DOHH2 (cell line): ENCODE data around the gene GAS6.

ENCODE experiments used
- H3F3A ChIP-seq: fragments of 200-600 bp; sonication (generic), shearing (Covaris generic); 2 replicates; pipeline ENCODE4 v1.6.0; 2016; ENCODE audit warnings: antibody characterized with exemption, mild to moderate bottlenecking; ENCODE audit not compliant: control insufficient read depth, insufficient read depth
- H3K27ac ChIP-seq: fragments of 200-600 bp; sonication (generic); 2 replicates; pipeline ENCODE4 v1.5.1; 2014; ENCODE audit warnings: low read depth, mild to moderate bottlenecking, low read length, moderate library complexity
- H3K27me3 ChIP-seq: fragments of 200-600 bp; sonication (generic); 2 replicates; pipeline ENCODE4 v1.6.1; 2014; ENCODE audit warnings: mild to moderate bottlenecking, low read length, mixed read lengths; ENCODE audit not compliant: control insufficient read depth
- H3K36me3 ChIP-seq: fragments of 200-600 bp; sonication (generic); 2 replicates; pipeline ENCODE4 v1.6.1; 2014; ENCODE audit warnings: mild to moderate bottlenecking, low read length, moderate library complexity, mixed read lengths; ENCODE audit not compliant: control insufficient read depth
- H3K4me1 ChIP-seq: fragments of 200-600 bp; sonication (generic); 2 replicates; pipeline ENCODE4 v1.6.1; 2014; ENCODE audit warnings: mild to moderate bottlenecking, low read length, mixed read lengths; ENCODE audit not compliant: control insufficient read depth
- H3K4me2 ChIP-seq: fragments of 200-600 bp; sonication (generic); 2 replicates; pipeline ENCODE4 v1.6.0; 2014; ENCODE audit warnings: mild to moderate bottlenecking, low read length, moderate library complexity
- H3K4me3 ChIP-seq: fragments of 200-600 bp; sonication (generic); 2 replicates; pipeline ENCODE4 v1.5.1; 2014; ENCODE audit warnings: mild to moderate bottlenecking, low read length, mixed read lengths
- H3K79me2 ChIP-seq: fragments of 200-600 bp; sonication (generic); 2 replicates; pipeline ENCODE4 v1.6.1; 2014; ENCODE audit warnings: mild to moderate bottlenecking, low read length, mixed read lengths; ENCODE audit not compliant: control insufficient read depth
- H3K9me2 ChIP-seq: fragments of 200-600 bp; sonication (generic); replicated peaks from 2 replicates; pipeline ENCODE4 v1.6.1; 2014; ENCODE audit warnings: mild to moderate bottlenecking, low read length, mixed read lengths; ENCODE audit not compliant: control insufficient read depth
- H3K9me3 ChIP-seq: fragments of 200-600 bp; sonication (generic); 2 replicates; pipeline ENCODE4 v1.6.1; 2014; ENCODE audit warnings: antibody characterized with exemption, low read length, mixed read lengths; ENCODE audit not compliant: control insufficient read depth, insufficient read depth
- H4K20me1 ChIP-seq: fragments of 200-600 bp; sonication (generic); 2 replicates; pipeline ENCODE4 v1.6.0; 2014; ENCODE audit warnings: low read depth, mild to moderate bottlenecking, antibody characterized with exemption, low read length, moderate library complexity; ENCODE audit not compliant: control insufficient read depth, insufficient read depth
- CTCF ChIP-seq: fragments of 200-600 bp; sonication (generic); IDR thresholded peaks from one replicate; pipeline ENCODE4 v1.5.1; 2014; ENCODE audit warnings: antibody characterized with exemption, mild to moderate bottlenecking, low read depth, low read length; ENCODE audit not compliant: poor library complexity, severe bottlenecking
- EZH2phosphoT487 ChIP-seq: fragments of 200-600 bp; sonication (generic); IDR thresholded peaks from 2 replicates; pipeline ENCODE4 v1.6.1; 2017; ENCODE audit warnings: borderline replicate concordance, mild to moderate bottlenecking, antibody characterized with exemption, low read length, moderate library complexity, mixed read lengths

GAS6 gene

DNA sequence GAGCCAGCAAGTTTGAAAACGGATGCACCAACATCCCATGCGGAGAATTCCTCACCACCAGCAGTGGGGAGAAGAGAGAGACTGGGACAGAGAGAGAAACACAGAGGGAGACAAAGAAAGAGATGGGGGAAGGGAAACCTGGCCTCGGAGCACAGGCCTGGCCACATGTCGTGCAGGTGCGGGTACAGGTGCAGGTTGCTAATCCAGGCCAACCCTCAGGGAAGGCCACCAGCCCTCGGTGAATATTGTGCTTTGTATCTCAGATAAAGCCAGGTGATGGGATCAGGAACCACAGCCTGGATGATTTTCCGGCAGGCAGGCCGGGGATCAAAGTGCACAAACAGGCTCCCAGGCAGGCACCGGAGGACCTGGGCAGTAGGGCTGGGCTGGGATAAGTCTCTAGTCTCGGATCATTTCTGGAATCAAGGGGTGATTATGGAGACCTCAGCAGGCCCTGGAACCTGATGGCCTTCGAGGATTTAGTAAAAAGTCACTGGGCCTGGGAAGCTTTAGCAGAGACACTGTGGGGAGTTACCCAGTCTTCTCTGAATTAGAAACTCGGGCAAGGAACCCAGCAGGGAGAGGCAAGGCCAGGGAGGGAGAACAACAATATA lies 3.7 kb downstream of the GAS6 start:
- Histone ChIP-seq H3K4me1 (no peaks in the 10 kb centered on the region; the same call in 1 of the 2 replicates), H3F3A (peaks cover 10% of the 10 kb centered on the region; the same call in 1 of the 2 replicates), H3K27me3 (peaks cover 23% of the 10 kb centered on the region), H3K79me2 (no peaks in the 10 kb centered on the region), H3K4me2 (no peak overlapping the region), H3K27ac (no peak overlapping the region), H3K9me3 (peaks cover 15% of the 10 kb centered on the region), H3K4me3 (no peak overlapping the region), H3K9me2 (no peaks in the 10 kb centered on the region), H3K36me3 (no peaks in the 10 kb centered on the region), H4K20me1 (no peaks in the 10 kb centered on the region)
- no peak for TF ChIP-seq EZH2phosphoT487
- TF ChIP-seq CTCF = no peak

DNA sequence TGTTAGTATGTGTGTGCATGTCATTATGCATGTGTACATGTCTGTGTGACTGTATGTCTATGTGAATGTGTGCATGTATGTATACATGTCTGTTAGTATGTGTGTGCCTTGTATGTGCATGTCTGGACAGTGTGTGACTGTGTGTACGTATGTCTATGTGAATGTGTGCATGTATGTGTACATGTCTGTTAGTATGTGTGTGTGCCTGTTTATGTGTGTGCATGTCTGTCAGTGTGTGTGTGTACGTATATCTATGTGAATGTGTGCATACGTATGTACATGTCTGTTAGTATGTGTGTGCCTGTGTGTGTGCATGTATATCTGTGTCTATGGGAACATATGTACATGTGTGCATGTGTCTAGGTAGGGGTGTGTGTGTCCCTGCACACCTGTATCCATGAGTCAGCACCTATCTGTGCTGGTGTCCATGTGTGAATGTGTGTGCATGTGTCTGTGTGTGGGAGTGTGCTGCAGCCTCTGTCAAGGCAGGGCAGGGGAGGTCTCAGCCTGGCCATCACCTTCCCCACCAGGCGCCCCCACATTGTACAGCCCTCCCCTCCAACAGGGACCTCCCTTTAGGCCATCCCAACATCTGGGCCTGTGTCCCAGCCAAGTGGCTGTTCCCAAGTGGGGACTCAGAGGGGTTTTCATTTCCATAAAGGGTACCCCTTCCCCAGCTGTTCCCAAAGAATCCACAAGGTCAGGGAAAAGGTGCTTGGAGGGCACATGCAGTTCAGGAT lies 4.4 kb downstream of the GAS6 start:
- Histone ChIP-seq H3K27me3 (peaks cover 20% of the 10 kb centered on the region), H3K27ac (no peak overlapping the region), H3K4me2 (no peak overlapping the region), H3K36me3 (no peaks in the 10 kb centered on the region), H3K9me2 (no peaks in the 10 kb centered on the region), H3K4me3 (no peak overlapping the region), H4K20me1 (no peaks in the 10 kb centered on the region), H3K9me3 (peaks cover 15% of the 10 kb centered on the region), H3K79me2 (no peaks in the 10 kb centered on the region), H3F3A (peaks cover 10% of the 10 kb centered on the region; the same call in 1 of the 2 replicates), H3K4me1 (no peaks in the 10 kb centered on the region; the same call in 1 of the 2 replicates)
- no peak for TF ChIP-seq CTCF
- no peak for TF ChIP-seq EZH2phosphoT487

DNA sequence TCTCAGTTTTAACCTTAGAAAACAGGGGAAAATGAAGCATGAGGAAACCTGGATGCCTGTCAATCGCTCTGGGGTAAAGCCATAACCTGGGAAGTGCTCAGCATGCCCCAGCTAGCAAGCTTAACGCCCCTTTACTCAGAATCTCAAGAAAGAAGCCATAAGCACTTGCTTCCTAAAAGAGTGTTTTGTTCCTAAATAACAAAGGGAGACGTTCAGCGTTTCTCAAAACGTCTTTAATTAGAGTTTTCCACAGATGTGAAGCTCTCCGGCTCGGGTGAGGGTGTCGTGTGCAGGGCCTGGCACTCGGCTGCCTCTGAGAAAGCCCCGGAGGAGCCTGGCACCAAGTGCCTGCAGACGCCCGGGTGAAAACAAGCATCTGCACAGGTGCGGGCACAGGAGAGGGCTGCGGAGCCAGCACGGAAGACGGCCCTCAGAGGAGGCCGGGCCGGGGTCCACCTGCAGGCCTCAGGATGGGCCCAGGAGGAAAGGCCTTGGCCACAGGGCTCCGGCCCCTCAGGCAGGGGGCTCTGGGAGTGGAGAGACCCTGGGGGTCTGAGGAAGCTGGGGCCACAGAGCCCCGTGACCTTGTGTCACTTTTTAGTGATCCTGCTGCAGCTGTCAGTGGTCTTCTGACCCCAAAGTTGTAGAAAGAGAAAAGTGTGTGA lies 6.2 kb downstream of the GAS6 start:
- Histone ChIP-seq H3F3A (peaks cover 10% of the 10 kb centered on the region; the same call in 1 of the 2 replicates), H4K20me1 (no peaks in the 10 kb centered on the region), H3K4me2 (no peak overlapping the region), H3K4me1 (no peaks in the 10 kb centered on the region), H3K36me3 (no peaks in the 10 kb centered on the region), H3K27ac (no peak overlapping the region), H3K79me2 (no peaks in the 10 kb centered on the region), H3K27me3 (peaks cover 6% of the 10 kb centered on the region), H3K9me3 (peaks cover 15% of the 10 kb centered on the region), H3K9me2 (no peaks in the 10 kb centered on the region), H3K4me3 (no peak overlapping the region)
- no peak for TF ChIP-seq CTCF
- no peak for TF ChIP-seq EZH2phosphoT487
